HG03060 (cell line): ENCODE results near the gene HIF1AN.
"Not testable (repeated sequence)": the region's sequence is repeated elsewhere in the genome, so short reads cannot be mapped to it uniquely, and the experiment has no call there.

ENCODE experiments used
- ATAC-seq: cut with Tn5 transposase; IDR thresholded peaks from one replicate; pipeline ENCODE4 v1.9.1; 2021; ENCODE audit warnings: low read depth, moderate number of reproducible peaks; ENCODE audit not compliant: unreplicated experiment

HIF1AN gene

GRCh38 chr10:100565206-100565985, 29.7 kb downstream of the HIF1AN start:
- ATAC-seq = no peak

- ATAC-seq = no peak
Measured at GRCh38 chr10:100566561-100566960, 30.8 kb downstream of the HIF1AN start.

GRCh38 chr10:100567249-100567648, 31.5 kb downstream of the HIF1AN start:
- ATAC-seq = no peak

GRCh38 chr10:100567826-100568225, 32.1 kb downstream of the HIF1AN start:
- ATAC-seq = no peak

DNA sequence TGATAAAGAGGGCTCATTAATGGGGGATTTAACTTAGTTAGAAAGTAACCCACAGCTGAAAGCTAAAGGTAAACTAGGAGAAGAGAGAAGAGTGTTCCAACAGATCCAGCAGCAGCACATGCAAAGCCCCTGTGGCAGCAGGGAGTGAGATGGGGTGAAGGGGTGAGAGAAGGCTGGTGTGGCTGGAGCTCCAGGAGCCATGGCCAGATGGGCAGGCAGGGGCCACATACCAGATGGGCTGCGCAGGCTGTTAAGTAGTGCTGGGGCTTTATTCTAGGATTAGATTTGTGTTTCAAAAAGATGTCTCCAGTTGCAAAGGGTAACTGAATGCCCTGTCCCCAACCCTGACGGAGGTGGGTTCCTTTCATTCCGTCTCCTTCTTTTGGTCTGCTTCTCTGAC, 33.2 kb downstream of the HIF1AN start:
- no peak for ATAC-seq

GRCh38 chr10:100569687-100570481, 34.1 kb downstream of the HIF1AN start:
- no peak for ATAC-seq

GRCh38 chr10:100570506-100570905, 34.8 kb downstream of the HIF1AN start:
- ATAC-seq = no peak

- ATAC-seq = no peak
Measured at GRCh38 chr10:100571084-100571856, 35.5 kb downstream of the HIF1AN start.

- not testable (repeated sequence) for ATAC-seq
Measured at GRCh38 chr10:100575146-100575545, 39.4 kb downstream of the HIF1AN start.

GRCh38 chr10:100575585-100576281, 40.0 kb downstream of the HIF1AN start:
- no peak for ATAC-seq

DNA sequence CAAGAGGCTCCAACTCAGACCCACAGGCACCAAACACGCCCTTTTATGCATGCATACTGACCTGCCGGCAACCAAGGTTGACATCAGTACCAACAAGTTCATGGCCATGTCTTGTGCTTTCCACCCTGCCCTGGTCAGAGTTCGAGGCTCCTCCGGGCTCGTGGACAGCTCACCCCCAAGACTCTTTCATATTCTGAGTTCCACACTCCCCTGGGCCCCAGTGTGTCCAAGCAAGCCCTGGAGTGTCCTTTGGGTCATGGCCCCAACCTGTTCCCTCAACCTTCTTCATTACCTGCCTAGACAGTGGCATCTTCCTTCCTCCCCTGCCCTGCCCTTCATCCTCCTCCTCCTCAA, 40.5 kb downstream of the HIF1AN start:
- no peak for ATAC-seq

DNA sequence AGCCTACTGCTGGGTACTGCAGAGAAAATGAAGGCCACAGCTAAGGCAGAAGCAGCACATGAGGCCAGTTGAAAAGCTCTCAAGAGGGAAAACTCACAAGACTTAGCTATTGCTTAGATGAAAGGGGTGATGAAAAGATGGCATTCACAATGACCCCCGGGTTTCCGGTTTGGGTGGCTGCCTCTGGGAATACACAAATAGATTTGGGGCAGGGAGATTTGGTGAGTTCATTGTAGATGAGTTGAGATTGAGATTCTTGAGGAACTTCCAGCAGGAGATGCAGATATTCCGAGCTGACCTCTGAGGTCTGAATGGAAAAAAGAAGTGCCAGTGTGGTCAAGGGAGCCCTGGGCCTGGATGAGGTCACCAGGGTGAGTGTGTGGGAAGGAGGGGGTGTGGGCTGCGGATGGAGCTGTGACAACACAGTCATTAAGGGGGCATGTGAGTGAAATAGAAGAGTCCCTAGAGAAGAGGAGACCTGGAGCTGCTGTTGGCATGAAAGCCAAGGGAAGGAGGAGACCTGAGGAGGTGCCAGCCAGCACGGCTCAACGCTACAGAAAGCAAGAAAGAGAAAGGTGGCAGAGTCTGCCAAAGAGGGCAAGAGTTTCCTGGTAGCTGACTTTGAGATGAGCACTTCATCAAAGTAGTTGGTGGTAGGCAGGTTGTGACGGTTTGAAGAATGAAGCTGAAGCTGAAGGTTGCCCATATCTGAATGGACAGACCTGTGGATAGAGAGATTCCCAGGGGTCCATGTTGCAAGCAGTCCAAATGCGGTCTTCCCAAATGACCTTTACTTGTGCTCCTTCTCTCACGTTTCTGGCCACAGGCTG, 43.7 kb downstream of the HIF1AN start:
- ATAC-seq = no peak

GRCh38 chr10:100586959-100587358, 51.2 kb downstream of the HIF1AN start:
- ATAC-seq = no peak

DNA sequence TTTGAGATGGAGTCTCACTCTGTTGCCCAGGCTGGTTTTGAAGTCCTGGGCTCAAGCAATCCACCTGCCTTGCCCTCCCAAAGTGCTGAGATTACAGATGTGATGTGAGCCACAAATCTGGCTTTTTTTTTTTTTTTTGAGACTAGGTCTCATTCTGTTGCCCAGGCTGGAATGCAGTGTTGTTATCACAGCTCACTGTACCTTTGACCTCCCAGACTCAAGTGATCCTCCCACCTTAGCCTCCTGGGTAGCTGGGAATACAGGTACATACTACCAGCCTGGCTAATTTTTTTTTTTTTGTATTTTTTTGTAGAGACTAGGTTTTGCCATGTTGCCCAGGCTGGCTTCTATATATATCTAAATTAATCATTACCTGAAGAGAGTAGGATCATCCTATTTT, 62.4 kb downstream of the HIF1AN start:
- no peak for ATAC-seq

DNA sequence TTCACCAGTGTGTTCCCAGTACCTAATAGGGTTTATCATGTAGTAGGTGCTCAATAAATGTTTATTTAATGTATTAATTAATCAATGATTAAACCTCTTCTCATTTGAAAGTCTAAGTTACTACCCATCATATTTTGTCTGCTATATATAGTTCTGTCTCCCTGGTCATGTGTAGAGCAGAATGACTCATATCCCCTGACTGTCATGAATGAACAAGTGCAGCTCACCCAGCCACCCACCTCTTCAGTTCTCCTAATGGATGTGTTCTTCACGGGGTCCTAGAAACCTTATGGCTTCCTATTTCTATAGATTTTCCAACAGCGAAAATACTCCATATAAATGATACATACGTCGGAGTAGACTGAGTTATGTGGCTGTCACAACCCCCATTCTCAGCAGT, 64.5 kb downstream of the HIF1AN start:
- no peak for ATAC-seq

DNA sequence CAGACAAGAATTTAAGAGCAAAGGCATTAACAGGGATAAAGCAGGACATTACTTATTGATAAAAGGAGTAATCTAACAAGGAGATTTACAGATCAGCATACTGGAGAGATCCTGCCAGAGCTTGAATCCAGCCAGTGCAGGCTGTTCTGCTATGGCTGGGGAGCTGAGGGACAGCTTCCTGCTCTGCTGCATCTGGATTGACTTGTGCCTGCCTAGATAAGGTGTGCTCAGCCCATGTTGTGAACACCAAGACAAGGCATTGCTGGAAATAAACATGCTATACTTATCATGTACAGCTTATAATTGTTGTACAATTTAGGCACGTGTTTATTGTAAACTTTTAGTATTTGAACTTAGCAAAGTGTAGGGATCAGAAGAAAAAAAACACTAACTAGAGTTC, 71.7 kb downstream of the HIF1AN start:
- no peak for ATAC-seq
